Thyroid gland (tissue), 4 donors: ENCODE data around the gene ETNK2.

Experiments
- CTCF ChIP-seq, 6 experiments: fragments of 200-600 bp in 3 of 6; fragments of 450-650 bp in 3 of 6; sonication (generic) in 3 of 6; IDR thresholded peaks; one replicate each; pipeline ENCODE4 v1.5.1; 2016 to 2019; ENCODE audit warnings: antibody characterized with exemption in 6 of 6, mild to moderate bottlenecking in 2 of 6, inconsistent platforms in 1 of 6, moderate library complexity in 1 of 6
- POLR2A ChIP-seq, 2 donors: fragments of 450-650 bp; IDR thresholded peaks; one replicate each; pipeline ENCODE4 v1.6.1; 2017; ENCODE audit warnings: antibody characterized with exemption in 2 of 2, mild to moderate bottlenecking in 2 of 2, moderate library complexity in 1 of 2

GRCh38 chr1:204134103-204134502, 17.7 kb downstream of the ETNK2 start:
- TF ChIP-seq CTCF (IDR thresholded peaks at IDR 0.05) (no peak), POLR2A (IDR thresholded peaks at IDR 0.05) (no peak)
